ENCODE measurements around the gene COL7A1. TPM values are rescaled to one million over a fixed set of nuclear protein-coding genes. Genes with fewer than 3 reads are reported as not detected.

Gene COL7A1
- total and polyA plus RNA-seq, 2 of the 13 experiments (the other 11 are each of a cell fraction or from before 2014, with no cell fraction given) = 2.7 to 11.7 TPM

DNA sequence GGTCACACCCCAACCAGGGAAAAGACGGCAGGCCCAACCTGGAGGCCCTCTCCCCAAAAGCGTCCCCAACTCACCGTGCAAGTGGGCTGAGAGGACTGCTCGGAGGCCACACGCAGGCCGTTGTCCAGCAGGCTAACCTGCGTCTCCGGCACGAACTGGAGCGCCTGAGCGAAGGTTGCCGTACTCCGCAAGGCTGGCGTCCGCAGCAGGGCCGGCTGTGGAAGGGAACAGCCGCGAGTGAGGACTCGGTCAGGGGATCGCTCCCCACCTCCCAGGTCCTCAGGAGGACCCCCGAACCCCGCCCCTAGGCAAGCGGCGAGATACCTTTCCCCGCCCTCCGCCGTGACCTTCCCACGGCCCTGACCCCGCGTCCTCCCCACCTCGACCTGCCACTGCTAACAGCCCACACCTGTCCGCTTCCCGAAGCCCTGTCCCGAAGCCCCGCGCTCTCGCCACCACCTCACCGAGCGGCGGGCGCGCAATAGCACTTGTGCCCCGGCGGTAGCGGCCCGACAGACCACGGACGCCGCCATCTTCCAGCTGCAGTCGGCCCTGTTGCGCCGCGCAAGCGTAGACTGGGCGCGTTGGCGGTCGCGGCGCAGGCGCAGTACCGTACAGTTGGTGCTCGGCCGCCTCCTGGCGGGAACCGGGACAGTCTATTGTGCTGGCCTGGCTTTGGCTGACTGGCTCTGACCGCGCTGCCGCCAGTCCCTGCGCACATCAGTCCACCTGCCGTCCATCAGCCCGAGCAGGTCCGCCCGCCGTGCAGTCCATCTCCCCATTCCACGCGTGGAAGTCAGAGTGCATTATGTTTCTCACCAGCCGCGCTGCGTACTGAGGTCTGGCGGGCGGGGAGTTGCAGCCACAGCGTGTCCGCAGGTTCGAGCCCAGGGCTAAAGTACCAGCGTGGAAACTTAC, 14.2 kb upstream of the COL7A1 start, which contains the start of gene UQCRC1 (continued):
- TF ChIP-seq, protein P1, sequence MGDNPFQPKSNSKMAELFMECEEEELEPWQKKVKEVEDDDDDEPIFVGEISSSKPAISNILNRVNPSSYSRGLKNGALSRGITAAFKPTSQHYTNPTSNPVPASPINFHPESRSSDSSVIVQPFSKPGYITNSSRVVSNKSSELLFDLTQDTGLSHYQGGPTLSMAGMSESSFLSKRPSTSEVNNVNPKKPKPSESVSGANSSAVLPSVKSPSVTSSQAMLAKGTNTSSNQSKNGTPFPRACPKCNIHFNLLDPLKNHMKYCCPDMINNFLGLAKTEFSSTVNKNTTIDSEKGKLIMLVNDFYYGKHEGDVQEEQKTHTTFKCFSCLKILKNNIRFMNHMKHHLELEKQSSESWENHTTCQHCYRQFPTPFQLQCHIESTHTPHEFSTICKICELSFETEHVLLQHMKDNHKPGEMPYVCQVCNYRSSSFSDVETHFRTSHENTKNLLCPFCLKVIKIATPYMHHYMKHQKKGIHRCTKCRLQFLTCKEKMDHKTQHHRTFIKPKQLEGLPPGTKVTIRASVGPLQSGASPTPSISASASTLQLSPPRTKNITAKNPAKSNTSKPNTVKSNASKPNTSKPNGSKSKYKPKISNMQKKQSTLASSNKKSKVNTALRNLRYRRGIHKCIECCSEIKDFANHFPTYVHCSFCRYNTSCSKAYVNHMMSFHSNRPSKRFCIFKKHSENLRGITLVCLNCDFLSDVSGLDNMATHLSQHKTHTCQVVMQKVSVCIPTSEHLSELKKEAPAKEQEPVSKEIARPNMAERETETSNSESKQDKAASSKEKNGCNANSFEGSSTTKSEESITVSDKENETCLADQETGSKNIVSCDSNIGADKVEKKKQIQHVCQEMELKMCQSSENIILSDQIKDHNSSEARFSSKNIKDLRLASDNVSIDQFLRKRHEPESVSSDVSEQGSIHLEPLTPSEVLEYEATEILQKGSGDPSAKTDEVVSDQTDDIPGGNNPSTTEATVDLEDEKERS (CRISPR knock-in tag; IDR thresholded peaks at IDR 0.05) = peak; percentile 46; the same call in 1 of the 2 replicates
- TF ChIP-seq ZNF713 (CRISPR knock-in tag; IDR thresholded peaks at IDR 0.05) (0 out of 2 replicates have a peak, but pooled peaks have one; percentile 55), MEIS2 (CRISPR knock-in tag; IDR thresholded peaks at IDR 0.05) (no peak; the same call in 1 of the 2 replicates), WIZ (CRISPR knock-in tag; IDR thresholded peaks at IDR 0.05) (peak; percentile 87; the same call in 1 of the 2 replicates), CEBPB (IDR thresholded peaks at IDR 0.05; ENCODE audit: borderline replicate concordance, low read depth, low read length) (no peak), BCL6 (CRISPR knock-in tag; IDR thresholded peaks at IDR 0.05) (peak; percentile 23; the same call in 1 of the 2 replicates), HDAC1 (CRISPR knock-in tag; IDR thresholded peaks at IDR 0.05) (peak; percentile 91), KLF16 (CRISPR knock-in tag; IDR thresholded peaks at IDR 0.05) (peak in 1 of 2 experiments; percentile 73; a peak in 2 of 4 replicates), DNMT3B (CRISPR knock-in tag; conservative IDR thresholded peaks at IDR 0.05) (no peak), ZSCAN29 (CRISPR knock-in tag; conservative IDR thresholded peaks at IDR 0.05) (0 out of 2 replicates have a peak, but pooled peaks have one; percentile 56), ARNT2 (CRISPR knock-in tag; IDR thresholded peaks at IDR 0.05; ENCODE audit: low read depth) (peak; percentile 72), ZFP41 (CRISPR knock-in tag; IDR thresholded peaks at IDR 0.05; ENCODE audit: borderline replicate concordance) (peak; percentile 80; the same call in 1 of the 2 replicates), KDM2A (CRISPR knock-in tag; IDR thresholded peaks at IDR 0.05; ENCODE audit: borderline replicate concordance, low read depth) (peak; percentile 90), TBX3 (IDR thresholded peaks at IDR 0.05; ENCODE audit: borderline replicate concordance) (no peak), ZFP90 (CRISPR knock-in tag; IDR thresholded peaks at IDR 0.05; ENCODE audit: borderline replicate concordance) (peak; percentile 63; the same call in 1 of the 2 replicates), GABPA (IDR thresholded peaks at IDR 0.05; ENCODE audit: low read depth, low read length) (no peak), GABPA (CRISPR knock-in tag; IDR thresholded peaks at IDR 0.05; ENCODE audit: low read depth) (no peak), ZNF446 (CRISPR knock-in tag; IDR thresholded peaks at IDR 0.05) (no peak), TARDBP (CRISPR knock-in tag; IDR thresholded peaks at IDR 0.05) (peak; percentile 37; the same call in 1 of the 2 replicates), GATAD1 (CRISPR knock-in tag; IDR thresholded peaks at IDR 0.05) (peak; percentile 92)
- TF ChIP-seq, protein P2, sequence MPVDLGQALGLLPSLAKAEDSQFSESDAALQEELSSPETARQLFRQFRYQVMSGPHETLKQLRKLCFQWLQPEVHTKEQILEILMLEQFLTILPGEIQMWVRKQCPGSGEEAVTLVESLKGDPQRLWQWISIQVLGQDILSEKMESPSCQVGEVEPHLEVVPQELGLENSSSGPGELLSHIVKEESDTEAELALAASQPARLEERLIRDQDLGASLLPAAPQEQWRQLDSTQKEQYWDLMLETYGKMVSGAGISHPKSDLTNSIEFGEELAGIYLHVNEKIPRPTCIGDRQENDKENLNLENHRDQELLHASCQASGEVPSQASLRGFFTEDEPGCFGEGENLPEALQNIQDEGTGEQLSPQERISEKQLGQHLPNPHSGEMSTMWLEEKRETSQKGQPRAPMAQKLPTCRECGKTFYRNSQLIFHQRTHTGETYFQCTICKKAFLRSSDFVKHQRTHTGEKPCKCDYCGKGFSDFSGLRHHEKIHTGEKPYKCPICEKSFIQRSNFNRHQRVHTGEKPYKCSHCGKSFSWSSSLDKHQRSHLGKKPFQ (CRISPR knock-in tag; IDR thresholded peaks at IDR 0.05; ENCODE audit: insufficient replicate concordance) = peak; percentile 69
- TF ChIP-seq, protein P3, sequence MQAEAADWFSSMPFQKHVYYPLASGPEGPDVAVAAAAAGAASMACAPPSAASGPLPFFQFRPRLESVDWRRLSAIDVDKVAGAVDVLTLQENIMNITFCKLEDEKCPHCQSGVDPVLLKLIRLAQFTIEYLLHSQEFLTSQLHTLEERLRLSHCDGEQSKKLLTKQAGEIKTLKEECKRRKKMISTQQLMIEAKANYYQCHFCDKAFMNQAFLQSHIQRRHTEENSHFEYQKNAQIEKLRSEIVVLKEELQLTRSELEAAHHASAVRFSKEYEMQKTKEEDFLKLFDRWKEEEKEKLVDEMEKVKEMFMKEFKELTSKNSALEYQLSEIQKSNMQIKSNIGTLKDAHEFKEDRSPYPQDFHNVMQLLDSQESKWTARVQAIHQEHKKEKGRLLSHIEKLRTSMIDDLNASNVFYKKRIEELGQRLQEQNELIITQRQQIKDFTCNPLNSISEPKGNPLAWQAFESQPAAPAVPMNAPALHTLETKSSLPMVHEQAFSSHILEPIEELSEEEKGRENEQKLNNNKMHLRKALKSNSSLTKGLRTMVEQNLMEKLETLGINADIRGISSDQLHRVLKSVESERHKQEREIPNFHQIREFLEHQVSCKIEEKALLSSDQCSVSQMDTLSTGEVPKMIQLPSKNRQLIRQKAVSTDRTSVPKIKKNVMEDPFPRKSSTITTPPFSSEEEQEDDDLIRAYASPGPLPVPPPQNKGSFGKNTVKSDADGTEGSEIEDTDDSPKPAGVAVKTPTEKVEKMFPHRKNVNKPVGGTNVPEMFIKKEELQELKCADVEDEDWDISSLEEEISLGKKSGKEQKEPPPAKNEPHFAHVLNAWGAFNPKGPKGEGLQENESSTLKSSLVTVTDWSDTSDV (CRISPR knock-in tag; IDR thresholded peaks at IDR 0.05) = 0 out of 2 replicates have a peak, but pooled peaks have one; percentile 88

All from HepG2 (cell line).